Activated naive CD4-positive, alpha-beta T cell (primary cell): ENCODE results near the gene CYBRD1.

Experiments used
- DNase-seq, 4 experiments: peaks; one replicate each; lab custom pipeline; 2025; lab: John Stamatoyannopoulos, UW

CYBRD1 gene

GRCh38 chr2:171553858-171554257 is 31.6 kb downstream of the CYBRD1 start:
- DNase-seq, result no peak

DNA sequence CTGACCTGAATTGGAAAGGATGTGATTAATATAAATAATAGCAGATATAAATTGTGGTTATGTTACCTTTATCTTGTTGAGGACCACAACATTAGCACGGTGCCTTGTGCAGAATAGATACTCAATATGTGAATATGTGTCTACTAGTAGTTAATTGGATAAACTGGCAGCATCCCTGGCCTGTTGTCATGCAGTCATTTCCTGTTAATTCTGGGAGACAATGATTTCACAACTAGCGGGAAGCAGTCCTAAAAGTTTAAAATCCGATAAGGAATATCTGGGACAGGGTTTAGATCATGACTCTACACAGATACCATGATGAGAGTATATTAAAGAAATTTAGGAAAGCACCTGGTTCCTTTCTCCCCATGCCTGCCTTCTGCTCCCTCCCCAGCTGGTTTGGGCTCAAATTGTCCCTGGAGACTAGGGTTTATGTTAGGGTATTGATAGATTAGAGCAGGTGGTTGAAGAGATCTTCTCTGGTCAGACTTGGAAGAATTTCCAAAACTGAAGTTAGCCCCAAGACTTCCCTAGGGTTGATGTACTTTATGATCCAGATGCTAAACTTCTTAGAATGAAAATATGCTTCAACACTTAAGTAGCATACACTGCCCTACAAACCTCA is 32.8 kb downstream of the CYBRD1 start:
- no peak for DNase-seq

DNA sequence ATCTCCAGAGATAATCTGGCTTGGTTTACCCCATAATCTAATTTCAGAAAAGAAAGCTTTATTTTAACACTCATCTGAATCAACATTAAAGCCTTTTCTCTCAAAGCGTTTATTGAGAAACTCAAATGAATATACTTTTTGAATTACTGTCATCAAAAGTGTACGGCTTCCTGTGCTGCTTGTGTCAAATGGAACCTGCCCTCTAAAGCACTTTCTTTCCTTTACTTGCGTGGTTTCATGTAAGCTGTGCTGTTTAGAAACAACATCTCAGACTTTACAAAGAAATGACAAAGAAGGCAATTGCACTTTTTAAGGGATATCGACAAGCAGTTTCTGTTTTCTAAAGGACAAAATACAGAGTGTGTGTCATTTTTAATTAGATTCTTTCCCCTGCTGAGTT is 35.1 kb downstream of the CYBRD1 start:
- DNase-seq, result no peak

DNA sequence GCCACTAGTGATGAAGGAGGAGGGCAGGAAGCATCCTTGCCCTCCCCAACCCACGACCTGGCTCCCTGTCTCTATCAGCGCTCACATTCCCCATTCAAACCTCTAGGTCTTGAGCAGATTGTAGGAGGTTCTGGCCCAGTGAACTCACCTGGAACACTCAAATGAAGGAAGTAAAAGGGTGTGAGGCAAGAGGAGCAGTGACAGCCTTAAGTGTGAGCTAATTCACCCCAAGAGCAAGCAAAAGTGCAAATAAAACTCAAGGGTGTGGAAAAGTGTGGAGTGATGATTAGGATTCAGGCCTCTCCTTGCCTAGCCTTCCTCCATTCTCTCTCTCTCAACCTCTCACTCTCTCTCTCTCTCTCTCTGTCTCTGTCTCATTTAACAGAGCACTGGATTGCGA is 41.0 kb downstream of the CYBRD1 start:
- no peak for DNase-seq

- no peak for DNase-seq
These were observed 42.2 kb downstream of the CYBRD1 start for GRCh38 chr2:171564463-171564862.

- no peak for DNase-seq
These were observed 43.8 kb downstream of the CYBRD1 start for GRCh38 chr2:171566057-171566456.

DNA sequence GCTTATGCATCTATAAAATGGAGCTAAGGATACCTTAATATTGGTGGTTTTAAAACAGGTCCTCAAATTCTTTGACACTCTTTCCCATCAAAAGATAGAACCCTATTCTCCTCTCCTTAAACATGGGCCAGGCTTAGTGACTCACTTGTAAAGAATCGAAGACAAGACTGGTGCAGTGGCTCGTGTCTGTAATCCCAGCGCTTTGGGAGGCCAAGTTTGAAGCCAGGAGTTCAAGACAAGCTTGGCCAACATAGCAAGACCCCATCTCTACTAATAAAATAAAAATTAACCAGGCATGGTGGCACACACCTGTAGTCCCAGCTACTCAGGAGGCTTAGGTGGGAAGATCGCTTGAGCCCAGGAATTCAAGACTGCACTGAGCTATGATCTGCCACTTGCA is 44.5 kb downstream of the CYBRD1 start:
- DNase-seq, result no peak

- no peak for DNase-seq
These were observed 45.8 kb downstream of the CYBRD1 start for GRCh38 chr2:171568089-171568488.

GRCh38 chr2:171571721-171572120 is 49.4 kb downstream of the CYBRD1 start:
- DNase-seq, result no peak

DNA sequence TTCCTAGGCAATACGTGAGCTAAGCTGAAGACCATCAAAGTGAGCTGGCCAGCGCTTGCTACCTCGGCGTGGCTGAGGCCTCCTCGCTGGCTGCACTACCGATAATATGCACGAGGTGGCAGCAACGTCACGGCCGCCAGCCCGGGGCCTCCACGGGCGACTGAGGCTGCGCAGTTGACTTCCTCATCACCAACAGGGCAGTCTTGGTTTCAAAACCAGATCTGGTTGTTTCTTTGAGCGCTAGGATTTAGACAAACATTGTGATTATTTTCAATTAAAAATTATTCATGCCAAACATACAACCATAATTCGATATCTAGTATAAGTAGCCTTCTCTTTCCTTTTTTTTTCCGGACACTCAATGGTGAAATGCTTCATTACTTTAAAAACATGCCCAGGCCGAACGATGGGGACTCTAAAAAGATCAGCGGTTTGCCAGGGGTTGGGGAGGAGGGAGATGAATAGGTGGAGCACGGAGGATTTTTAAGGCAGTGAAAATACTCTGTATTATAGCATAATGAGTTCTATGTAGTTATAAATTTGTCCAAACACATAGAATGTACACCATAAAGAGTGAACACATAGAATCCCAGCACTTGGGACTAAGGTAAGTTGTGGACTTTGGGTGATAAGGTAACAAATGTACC is 52.0 kb downstream of the CYBRD1 start:
- peak; percentile 31 to 75 (median 58) for DNase-seq

DNA sequence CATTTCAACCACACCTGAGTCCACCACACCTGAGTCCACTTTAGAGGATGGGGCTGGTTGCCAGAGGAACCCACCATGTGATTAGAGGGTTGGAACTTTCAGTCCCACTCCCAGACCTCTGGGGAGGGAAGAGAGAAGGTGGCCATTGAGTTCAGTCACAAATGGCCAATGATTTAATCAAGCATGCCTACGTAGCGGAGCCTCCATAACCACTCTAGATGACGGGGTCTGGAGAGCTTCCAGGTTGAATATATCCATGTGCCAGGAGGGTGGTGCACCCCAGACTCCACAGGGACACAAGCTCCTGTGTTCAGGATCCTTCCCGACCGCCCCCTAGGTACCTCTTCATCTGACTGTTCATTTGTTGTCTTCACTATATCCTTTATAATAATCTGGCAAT is 53.3 kb downstream of the CYBRD1 start:
- no peak for DNase-seq

- no peak for DNase-seq
These were observed 56.0 kb downstream of the CYBRD1 start for GRCh38 chr2:171578127-171578803.

DNA sequence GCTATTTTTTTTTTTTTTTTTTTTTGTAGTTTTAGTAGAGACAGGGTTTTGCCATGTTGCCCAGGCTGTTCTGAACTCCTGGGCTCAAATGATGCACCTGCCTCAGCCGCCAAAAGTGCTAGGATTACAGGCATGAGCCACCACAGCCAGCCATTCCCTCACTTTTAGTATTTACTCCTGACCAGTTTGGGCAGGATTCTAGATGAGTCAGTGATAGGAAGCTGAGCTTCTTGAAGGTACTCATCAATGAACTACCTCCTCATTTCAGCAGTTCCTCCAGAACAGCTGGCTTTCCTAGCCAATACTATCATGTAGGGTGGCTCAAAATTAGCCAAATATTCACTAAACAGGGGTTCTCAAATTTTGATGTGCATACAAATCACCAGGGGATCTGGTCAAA is 57.2 kb downstream of the CYBRD1 start:
- no peak for DNase-seq

GRCh38 chr2:171583566-171583965 is 61.3 kb downstream of the CYBRD1 start:
- DNase-seq, result no peak

DNA sequence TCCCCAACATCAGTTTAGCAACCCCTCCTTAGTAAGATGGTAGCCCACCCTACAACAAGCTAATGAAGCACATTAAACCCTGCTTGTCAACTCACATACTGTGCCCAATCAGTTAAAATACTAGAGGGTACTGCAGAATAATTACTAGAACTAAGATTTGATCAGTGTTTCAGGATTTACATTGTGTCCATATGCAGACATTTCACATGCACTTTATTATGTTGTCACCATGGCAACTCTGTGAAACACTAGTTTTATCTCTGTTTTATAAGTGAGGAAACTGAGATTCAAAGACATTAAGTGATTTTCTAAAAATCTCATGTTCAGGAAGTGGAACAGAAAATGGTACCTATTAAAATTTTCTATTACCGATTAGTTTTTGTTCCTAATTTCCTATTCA is 61.7 kb downstream of the CYBRD1 start:
- no peak for DNase-seq

DNA sequence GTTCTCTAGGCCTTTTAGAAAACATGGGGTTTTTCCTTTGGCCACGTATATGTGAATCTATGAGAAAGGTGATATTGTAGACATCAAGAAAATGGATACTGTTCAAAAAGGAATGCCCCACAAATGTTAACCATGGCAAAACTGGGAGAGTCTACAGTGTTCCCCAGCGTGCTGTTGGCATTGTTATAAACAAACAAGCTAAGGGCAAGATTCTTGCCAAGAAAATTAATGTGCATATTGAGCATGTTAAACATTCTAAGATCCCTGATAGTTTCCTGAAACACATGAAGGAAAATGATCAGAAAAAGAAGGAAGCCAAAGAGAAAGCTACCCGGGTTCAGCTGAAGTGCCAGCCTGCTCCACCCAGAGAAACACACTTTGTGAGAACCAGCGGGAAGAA is 64.9 kb downstream of the CYBRD1 start:
- no peak for DNase-seq

GRCh38 chr2:171587567-171587966 is 65.3 kb downstream of the CYBRD1 start:
- DNase-seq, result no peak

DNA sequence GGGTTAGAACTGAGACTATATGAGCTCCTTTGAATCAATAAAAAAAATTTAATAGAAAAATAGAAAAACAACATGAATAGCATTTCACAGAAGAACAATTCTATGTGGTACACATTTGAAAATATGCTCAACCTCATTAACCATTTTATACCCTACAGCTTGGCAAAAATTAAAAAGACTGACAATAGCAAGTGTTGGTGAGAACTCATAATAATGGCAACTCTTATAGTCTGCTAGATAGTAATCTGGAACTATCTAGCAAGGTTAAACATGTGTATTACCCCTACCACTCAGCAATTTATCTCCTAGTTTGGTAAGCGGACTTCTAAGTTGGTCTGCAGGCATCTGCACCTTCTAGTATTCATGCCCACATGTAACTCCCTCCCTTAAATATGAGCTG is 67.8 kb downstream of the CYBRD1 start:
- no peak for DNase-seq

- DNase-seq, result no peak
These were observed 69.8 kb downstream of the CYBRD1 start for GRCh38 chr2:171592036-171592555.

DNA sequence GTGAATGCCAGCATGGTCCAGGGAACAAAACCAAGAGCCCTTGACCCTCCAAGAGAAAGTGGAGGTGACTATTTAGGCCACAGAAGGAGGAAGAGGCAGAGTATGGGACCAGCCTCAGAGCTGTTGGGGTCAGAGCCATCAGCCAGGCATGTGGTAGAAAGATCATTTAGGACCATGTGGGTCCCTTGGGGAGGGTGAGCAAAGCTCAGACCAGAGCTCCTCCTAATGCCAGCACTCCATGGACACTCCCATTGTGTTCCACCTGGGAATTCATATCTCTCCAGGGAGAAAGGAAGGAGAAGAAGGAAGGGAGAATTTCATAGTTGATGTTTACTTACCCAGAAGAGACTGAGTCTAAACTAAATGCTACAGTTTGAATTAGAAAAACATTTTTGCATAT is 73.2 kb downstream of the CYBRD1 start:
- DNase-seq, result no peak

- DNase-seq, result no peak
These were observed 73.6 kb downstream of the CYBRD1 start for GRCh38 chr2:171595896-171596295.

DNA sequence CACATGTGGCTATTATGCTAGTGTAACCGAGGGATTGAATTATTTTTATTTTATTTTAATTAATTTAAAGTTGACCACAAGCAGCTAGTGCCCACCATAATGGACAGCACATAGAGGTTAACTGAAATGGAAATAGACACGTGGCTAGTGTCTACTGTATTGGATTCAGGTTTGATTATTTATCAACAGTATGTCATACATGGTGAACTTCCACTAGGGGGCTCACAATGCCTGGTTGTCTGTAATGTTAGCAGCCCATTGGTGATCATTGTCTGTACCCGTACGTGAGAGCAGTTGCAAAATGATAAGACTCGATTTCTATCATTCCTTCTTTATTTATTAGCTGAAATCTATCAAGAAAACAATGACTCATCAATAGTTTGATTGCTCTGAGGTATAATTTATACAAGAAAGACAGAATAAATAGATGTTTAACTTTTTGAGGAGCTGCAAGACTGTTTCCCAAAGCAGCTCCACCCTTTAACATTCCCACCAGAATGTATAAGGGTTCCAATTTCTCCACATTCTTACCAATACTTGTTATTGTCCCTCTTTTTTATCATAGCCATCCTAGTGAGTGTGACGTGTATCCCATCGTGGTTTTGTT is 76.5 kb downstream of the CYBRD1 start:
- peak in 2 of 4 experiments; percentile 2 to 3 for DNase-seq

- DNase-seq, result no peak
These were observed 77.9 kb downstream of the CYBRD1 start for GRCh38 chr2:171600126-171600525.
